ENCODE measurements around the gene SBNO2. TPM values are rescaled to one million over a fixed set of nuclear protein-coding genes. Genes with fewer than 3 reads are reported as not detected.

The SBNO2 gene
- total and polyA plus RNA-seq, 2 experiments from 2014 or later = 6.9 to 35.4 TPM

DNA sequence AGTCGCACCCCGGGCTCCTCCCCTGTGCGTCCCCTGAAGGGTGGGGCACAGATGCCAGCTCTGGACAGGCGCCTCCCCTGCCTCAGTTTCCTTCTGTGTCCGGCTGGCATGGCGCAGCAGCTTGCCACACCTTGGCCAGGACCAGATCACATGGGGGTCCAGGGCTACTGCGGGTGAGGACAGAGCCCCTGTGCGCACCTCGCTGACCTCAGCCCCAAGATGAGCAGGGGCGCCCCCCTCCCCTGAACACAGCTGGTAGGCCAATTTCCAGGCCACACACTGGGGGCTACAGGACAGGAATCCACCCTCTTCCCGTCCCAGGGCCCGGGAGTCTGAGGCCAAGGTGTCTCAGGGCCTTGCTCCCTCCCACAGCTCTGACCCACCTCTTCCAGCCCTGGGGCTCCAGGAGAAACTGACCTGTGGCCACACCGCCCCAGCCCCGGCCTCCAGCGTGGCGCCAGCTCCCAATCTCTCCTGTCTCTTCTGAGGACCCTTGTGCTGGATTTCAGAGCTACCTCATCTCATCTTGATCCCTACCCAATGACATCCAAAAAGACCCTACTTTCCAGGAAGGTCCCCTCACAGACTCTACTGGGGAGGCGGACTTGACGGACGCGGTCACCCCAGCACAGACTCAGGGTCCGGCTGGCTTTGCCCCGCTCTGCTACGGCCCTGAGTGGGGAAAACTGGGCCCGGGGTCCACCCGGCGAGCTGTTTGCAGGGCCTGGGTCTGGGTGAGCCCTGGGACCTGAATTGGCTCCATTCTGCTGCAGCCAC is 28.2 kb downstream of the SBNO2 start:
- H3K27ac ChIP-seq (ENCODE audit: low read depth) = peak overlapping the region; percentile 55; the same call in 1 of the 2 replicates
- Mint-ChIP-seq H3K4me3 (peak overlapping the region; percentile 36; the same call in 1 of the 3 replicates), H3K9me3 (peaks cover 4% of the 10 kb centered on the region; the same call in 1 of the 3 replicates), H3K27ac (peak overlapping the region; percentile 93), H3K36me3 (ENCODE audit: low read depth) (peaks cover 29% of the 10 kb centered on the region), H3K4me1 (peaks cover 24% of the 10 kb centered on the region), H3K27me3 (ENCODE audit: insufficient read depth, low read depth, poor library complexity) (peaks cover 13% of the 10 kb centered on the region)
- H3K27me3 ChIP-seq (ENCODE audit: insufficient read depth) = no peaks in the 10 kb centered on the region
- ATAC-seq = no peak
- no peak overlapping the region for H3K4me3 ChIP-seq
- H3F3A ChIP-seq (replicated peaks; ENCODE audit: low read depth) = no peaks in the 10 kb centered on the region
- peaks cover 3% of the 10 kb centered on the region; the same call in 1 of the 2 replicates for H3K36me3 ChIP-seq (ENCODE audit: insufficient read depth)
- no peaks in the 10 kb centered on the region for H3K79me2 ChIP-seq (replicated peaks; ENCODE audit: insufficient read depth)
- no peaks in the 10 kb centered on the region; the same call in 1 of the 2 replicates for H4K20me1 ChIP-seq (replicated peaks; ENCODE audit: insufficient read depth)
- DNase-seq (ENCODE audit: low spot score) = no peak
- peaks cover 19% of the 10 kb centered on the region for H3K4me1 ChIP-seq (ENCODE audit: insufficient read depth)
- H2AFZ ChIP-seq = no peak overlapping the region
- peak overlapping the region; percentile 69; the same call in 1 of the 2 replicates for H3K4me2 ChIP-seq
- H3K9me2 ChIP-seq (ENCODE audit: insufficient read depth) = no peaks in the 10 kb centered on the region
- TF ChIP-seq, protein P1, sequence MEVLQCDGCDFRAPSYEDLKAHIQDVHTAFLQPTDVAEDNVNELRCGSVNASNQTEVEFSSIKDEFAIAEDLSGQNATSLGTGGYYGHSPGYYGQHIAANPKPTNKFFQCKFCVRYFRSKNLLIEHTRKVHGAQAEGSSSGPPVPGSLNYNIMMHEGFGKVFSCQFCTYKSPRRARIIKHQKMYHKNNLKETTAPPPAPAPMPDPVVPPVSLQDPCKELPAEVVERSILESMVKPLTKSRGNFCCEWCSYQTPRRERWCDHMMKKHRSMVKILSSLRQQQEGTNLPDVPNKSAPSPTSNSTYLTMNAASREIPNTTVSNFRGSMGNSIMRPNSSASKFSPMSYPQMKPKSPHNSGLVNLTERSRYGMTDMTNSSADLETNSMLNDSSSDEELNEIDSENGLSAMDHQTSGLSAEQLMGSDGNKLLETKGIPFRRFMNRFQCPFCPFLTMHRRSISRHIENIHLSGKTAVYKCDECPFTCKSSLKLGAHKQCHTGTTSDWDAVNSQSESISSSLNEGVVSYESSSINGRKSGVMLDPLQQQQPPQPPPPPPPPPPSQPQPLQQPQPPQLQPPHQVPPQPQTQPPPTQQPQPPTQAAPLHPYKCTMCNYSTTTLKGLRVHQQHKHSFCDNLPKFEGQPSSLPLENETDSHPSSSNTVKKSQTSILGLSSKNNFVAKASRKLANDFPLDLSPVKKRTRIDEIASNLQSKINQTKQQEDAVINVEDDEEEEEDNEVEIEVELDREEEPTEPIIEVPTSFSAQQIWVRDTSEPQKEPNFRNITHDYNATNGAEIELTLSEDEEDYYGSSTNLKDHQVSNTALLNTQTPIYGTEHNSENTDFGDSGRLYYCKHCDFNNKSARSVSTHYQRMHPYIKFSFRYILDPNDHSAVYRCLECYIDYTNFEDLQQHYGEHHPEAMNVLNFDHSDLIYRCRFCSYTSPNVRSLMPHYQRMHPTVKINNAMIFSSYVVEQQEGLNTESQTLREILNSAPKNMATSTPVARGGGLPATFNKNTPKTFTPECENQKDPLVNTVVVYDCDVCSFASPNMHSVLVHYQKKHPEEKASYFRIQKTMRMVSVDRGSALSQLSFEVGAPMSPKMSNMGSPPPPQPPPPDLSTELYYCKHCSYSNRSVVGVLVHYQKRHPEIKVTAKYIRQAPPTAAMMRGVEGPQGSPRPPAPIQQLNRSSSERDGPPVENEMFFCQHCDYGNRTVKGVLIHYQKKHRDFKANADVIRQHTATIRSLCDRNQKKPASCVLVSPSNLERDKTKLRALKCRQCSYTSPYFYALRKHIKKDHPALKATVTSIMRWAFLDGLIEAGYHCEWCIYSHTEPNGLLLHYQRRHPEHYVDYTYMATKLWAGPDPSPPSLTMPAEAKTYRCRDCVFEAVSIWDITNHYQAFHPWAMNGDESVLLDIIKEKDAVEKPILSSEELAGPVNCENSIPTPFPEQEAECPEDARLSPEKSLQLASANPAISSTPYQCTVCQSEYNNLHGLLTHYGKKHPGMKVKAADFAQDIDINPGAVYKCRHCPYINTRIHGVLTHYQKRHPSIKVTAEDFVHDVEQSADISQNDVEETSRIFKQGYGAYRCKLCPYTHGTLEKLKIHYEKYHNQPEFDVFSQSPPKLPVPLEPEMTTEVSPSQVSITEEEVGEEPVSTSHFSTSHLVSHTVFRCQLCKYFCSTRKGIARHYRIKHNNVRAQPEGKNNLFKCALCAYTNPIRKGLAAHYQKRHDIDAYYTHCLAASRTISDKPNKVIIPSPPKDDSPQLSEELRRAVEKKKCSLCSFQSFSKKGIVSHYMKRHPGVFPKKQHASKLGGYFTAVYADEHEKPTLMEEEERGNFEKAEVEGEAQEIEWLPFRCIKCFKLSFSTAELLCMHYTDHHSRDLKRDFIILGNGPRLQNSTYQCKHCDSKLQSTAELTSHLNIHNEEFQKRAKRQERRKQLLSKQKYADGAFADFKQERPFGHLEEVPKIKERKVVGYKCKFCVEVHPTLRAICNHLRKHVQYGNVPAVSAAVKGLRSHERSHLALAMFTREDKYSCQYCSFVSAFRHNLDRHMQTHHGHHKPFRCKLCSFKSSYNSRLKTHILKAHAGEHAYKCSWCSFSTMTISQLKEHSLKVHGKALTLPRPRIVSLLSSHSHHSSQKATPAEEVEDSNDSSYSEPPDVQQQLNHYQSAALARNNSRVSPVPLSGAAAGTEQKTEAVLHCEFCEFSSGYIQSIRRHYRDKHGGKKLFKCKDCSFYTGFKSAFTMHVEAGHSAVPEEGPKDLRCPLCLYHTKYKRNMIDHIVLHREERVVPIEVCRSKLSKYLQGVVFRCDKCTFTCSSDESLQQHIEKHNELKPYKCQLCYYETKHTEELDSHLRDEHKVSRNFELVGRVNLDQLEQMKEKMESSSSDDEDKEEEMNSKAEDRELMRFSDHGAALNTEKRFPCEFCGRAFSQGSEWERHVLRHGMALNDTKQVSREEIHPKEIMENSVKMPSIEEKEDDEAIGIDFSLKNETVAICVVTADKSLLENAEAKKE (CRISPR knock-in tag; IDR thresholded peaks at IDR 0.05) = no peak
- TF ChIP-seq, protein P2, sequence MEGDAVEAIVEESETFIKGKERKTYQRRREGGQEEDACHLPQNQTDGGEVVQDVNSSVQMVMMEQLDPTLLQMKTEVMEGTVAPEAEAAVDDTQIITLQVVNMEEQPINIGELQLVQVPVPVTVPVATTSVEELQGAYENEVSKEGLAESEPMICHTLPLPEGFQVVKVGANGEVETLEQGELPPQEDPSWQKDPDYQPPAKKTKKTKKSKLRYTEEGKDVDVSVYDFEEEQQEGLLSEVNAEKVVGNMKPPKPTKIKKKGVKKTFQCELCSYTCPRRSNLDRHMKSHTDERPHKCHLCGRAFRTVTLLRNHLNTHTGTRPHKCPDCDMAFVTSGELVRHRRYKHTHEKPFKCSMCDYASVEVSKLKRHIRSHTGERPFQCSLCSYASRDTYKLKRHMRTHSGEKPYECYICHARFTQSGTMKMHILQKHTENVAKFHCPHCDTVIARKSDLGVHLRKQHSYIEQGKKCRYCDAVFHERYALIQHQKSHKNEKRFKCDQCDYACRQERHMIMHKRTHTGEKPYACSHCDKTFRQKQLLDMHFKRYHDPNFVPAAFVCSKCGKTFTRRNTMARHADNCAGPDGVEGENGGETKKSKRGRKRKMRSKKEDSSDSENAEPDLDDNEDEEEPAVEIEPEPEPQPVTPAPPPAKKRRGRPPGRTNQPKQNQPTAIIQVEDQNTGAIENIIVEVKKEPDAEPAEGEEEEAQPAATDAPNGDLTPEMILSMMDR (conservative IDR thresholded peaks at IDR 0.05; ENCODE audit: low read depth in 2 of 2) = no peak
- TF ChIP-seq, protein P3, sequence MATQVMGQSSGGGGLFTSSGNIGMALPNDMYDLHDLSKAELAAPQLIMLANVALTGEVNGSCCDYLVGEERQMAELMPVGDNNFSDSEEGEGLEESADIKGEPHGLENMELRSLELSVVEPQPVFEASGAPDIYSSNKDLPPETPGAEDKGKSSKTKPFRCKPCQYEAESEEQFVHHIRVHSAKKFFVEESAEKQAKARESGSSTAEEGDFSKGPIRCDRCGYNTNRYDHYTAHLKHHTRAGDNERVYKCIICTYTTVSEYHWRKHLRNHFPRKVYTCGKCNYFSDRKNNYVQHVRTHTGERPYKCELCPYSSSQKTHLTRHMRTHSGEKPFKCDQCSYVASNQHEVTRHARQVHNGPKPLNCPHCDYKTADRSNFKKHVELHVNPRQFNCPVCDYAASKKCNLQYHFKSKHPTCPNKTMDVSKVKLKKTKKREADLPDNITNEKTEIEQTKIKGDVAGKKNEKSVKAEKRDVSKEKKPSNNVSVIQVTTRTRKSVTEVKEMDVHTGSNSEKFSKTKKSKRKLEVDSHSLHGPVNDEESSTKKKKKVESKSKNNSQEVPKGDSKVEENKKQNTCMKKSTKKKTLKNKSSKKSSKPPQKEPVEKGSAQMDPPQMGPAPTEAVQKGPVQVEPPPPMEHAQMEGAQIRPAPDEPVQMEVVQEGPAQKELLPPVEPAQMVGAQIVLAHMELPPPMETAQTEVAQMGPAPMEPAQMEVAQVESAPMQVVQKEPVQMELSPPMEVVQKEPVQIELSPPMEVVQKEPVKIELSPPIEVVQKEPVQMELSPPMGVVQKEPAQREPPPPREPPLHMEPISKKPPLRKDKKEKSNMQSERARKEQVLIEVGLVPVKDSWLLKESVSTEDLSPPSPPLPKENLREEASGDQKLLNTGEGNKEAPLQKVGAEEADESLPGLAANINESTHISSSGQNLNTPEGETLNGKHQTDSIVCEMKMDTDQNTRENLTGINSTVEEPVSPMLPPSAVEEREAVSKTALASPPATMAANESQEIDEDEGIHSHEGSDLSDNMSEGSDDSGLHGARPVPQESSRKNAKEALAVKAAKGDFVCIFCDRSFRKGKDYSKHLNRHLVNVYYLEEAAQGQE (IDR thresholded peaks at IDR 0.05; ENCODE audit: unreplicated experiment) = no peak
- TF ChIP-seq JUNB (IDR thresholded peaks at IDR 0.05; ENCODE audit: unreplicated experiment) (no peak), NANOG (IDR thresholded peaks at IDR 0.05; ENCODE audit: borderline replicate concordance) (no peak), STAT1 (IDR thresholded peaks at IDR 0.05; ENCODE audit: unreplicated experiment) (no peak), EZH2phosphoT487 (IDR thresholded peaks at IDR 0.05; ENCODE audit: unreplicated experiment) (no peak), ZNF331 (CRISPR knock-in tag; IDR thresholded peaks at IDR 0.05; ENCODE audit: low read depth) (no peak), EZH2 (IDR thresholded peaks at IDR 0.05; ENCODE audit: low read depth, unreplicated experiment) (no peak)

Measured in GM23338 (cell line).